Retinal pigment epithelial cell (primary cell): Measurements from ENCODE around the gene POLR3G.
A peak's percentile ranks its signal among the peaks of the same experiment; 100 is the strongest.

Experiments
- DNase-seq: peaks from one replicate; pipeline ENCODE4 v3.0.0-alpha.2; 2010; ENCODE audit warnings: low read depth
- H3K4me3 ChIP-seq: 2 replicates; pipeline ENCODE4 v1.5.1; 2011; ENCODE audit warnings: mild to moderate bottlenecking, low read length, control low read depth, moderate library complexity
- CTCF ChIP-seq: conservative IDR thresholded peaks from 2 replicates; pipeline ENCODE4 v1.5.1; 2011; ENCODE audit warnings: low read depth, low read length, control low read depth, inconsistent platforms

POLR3G gene

GRCh38 chr5:90474235-90475107 lies at the start of gene POLR3G, which contains the start of gene MBLAC2:
Gene POLR3G, plus strand, starts transcription at chr5:90474864. Its CDS starts 10,704 bp downstream, at chr5:90485568.
Gene MBLAC2, minus strand, starts transcription at chr5:90474771. Its CDS starts 479 bp downstream, at chr5:90474292.
- DNase-seq = peak; percentile 65
- peak; percentile 39 for TF ChIP-seq CTCF
- H3K4me3 ChIP-seq = peak within 1 kb of the TSS; percentile 84

- TF ChIP-seq CTCF = peak; percentile 71
- no peak for DNase-seq
Measured at GRCh38 chr5:90434116-90434714, 40.4 kb upstream of the POLR3G start.

GRCh38 chr5:90437663-90438062 lies 37.0 kb upstream of the POLR3G start:
- H3K4me3 ChIP-seq = no peak overlapping the region
- no peak for TF ChIP-seq CTCF
- no peak for DNase-seq

More at GRCh38 chr5:90434116-90434714, 40.4 kb upstream of the POLR3G start:
- H3K4me3 ChIP-seq = no peak overlapping the region

GRCh38 chr5:90438100-90438499 lies 36.6 kb upstream of the POLR3G start:
- H3K4me3 ChIP-seq = no peak overlapping the region
- no peak for TF ChIP-seq CTCF
- no peak for DNase-seq

GRCh38 chr5:90440644-90441043 lies 34.0 kb upstream of the POLR3G start:
- TF ChIP-seq CTCF = no peak
- DNase-seq = no peak
- H3K4me3 ChIP-seq = no peak overlapping the region

GRCh38 chr5:90446961-90447360 lies 27.7 kb upstream of the POLR3G start:
- DNase-seq = no peak
- no peak for TF ChIP-seq CTCF
- no peak overlapping the region for H3K4me3 ChIP-seq
